DOHH2 (cell line): Measurements from ENCODE around the gene TRAPPC5.

Experiments used
- CTCF ChIP-seq: fragments of 200-600 bp; sonication (generic); IDR thresholded peaks from one replicate; pipeline ENCODE4 v1.5.1; 2014; ENCODE audit warnings: antibody characterized with exemption, mild to moderate bottlenecking, low read depth, low read length; ENCODE audit not compliant: poor library complexity, severe bottlenecking
- EZH2phosphoT487 ChIP-seq: fragments of 200-600 bp; sonication (generic); IDR thresholded peaks from 2 replicates; pipeline ENCODE4 v1.6.1; 2017; ENCODE audit warnings: borderline replicate concordance, mild to moderate bottlenecking, antibody characterized with exemption, low read length, moderate library complexity, mixed read lengths

DNA sequence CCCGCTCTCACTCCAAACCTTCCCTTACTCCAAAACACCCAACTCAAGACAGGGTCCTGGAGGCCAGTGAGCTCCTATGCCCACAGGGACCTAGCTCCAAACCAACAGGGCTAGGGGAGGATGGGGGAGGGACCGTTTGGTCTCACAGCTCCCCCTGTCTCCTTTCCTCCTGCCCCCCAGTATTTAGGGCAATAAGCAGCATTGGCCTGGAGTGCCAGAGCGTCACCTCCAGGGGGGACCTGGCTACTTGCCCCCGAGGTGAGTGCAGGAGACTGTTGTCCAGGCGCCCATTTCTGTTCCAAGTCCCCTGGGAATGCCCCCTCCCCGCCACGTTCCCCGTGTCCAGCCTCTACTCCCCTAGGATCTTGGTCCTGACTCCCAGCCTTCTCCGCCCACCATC is 11.0 kb upstream of the TRAPPC5 start:
- no peak for TF ChIP-seq CTCF
- TF ChIP-seq EZH2phosphoT487, result no peak
